ENCODE measurements around the gene RAB6A. TPM values are rescaled to one million over a fixed set of nuclear protein-coding genes. Genes with fewer than 3 reads are reported as not detected.

Gene RAB6A
- total and polyA plus RNA-seq, 2 donors (not counting 3 experiments of a cell fraction or from before 2014, with no cell fraction given): 45.0 to 130 TPM

DNA sequence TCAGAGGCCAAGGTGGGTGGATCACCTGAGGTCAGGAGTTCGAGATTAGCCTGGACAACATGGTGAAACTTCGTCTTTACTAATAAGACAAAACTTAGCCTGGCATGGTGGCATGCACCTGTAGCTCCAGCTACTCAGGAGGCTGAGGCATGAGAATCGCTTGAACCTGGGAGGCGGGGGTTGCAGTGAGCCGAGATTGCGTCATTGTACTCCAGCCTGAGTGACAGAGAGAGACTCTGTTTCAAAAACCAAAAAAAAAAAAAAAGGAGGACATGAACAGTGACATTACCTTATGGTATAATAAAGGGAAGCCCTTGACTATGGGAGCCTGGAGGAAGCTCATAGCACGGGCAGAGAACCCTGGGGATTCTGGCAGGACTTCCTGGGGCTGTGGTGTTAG, 131.0 kb downstream of the RAB6A start:
- dilution Hi-C loops (cut with MboI; ENCODE audit: extremely low pct_ligation_motif_present, low sequenced_read_pairs): no loop called here
- no peak overlapping the region for H3K4me2 ChIP-seq (ENCODE audit: insufficient read depth, low read length)
- DNase-seq (ENCODE audit: low read depth, low spot score): no peak
- ChIA-PET POLR2A (no interaction called here), CTCF (interaction anchor here (0.9 to 1.7 kb wide), 5 partner anchors 9 to 151 kb away, joined by 3 to 9 read pairs (median 4); no protein-coding TSS in a partner anchor)
- FAIRE-seq: no peak
- intact Hi-C loops (cut with micrococcal nuclease): loop anchor here (10.0 kb wide), 1 partner anchor 225 kb away; no protein-coding TSS in a partner anchor
- no peak overlapping the region for H3K4me3 ChIP-seq (replicated peaks in 1 of 3; ENCODE audit: insufficient read depth in 1 of 3, low read depth in 1 of 3, low read length in 3 of 3)
- H3K79me2 ChIP-seq (ENCODE audit: control insufficient read depth, insufficient read depth, low read length): no peaks in the 10 kb centered on the region
- H3K9me3 ChIP-seq (replicated peaks; ENCODE audit: control insufficient read depth, insufficient read depth, low read length): no peaks in the 10 kb centered on the region
- no peaks in the 10 kb centered on the region for H3K36me3 ChIP-seq (ENCODE audit: control insufficient read depth in 2 of 2, extremely low read depth in 1 of 2, insufficient read depth in 2 of 2, low read length in 2 of 2)
- peaks cover 3 to 4% of the 10 kb centered on the region in 2 experiments for H3K27me3 ChIP-seq (ENCODE audit: control insufficient read depth in 2 of 2, insufficient read depth in 2 of 2, low read length in 2 of 2)
- BruUV-seq (replicated peaks): no TSS peak
- no peak overlapping the region for H3K9ac ChIP-seq (replicated peaks; ENCODE audit: extremely low read depth, insufficient read depth, low read length)
- no peaks in the 10 kb centered on the region for H3K9me1 ChIP-seq (replicated peaks; ENCODE audit: control insufficient read depth, extremely low read depth, insufficient read depth, low read length)
- TF ChIP-seq EZH2 (IDR thresholded peaks at IDR 0.05; ENCODE audit: borderline replicate concordance, low read depth, low read length, severe bottlenecking): no peak
- no peak for TF ChIP-seq GATA2 (IDR thresholded peaks at IDR 0.05; ENCODE audit: insufficient read depth, insufficient read length, low read depth, low read length)
- TF ChIP-seq FOS (IDR thresholded peaks at IDR 0.05; ENCODE audit: borderline replicate concordance, insufficient read depth, low read length): no peak
- TF ChIP-seq, protein P1, sequence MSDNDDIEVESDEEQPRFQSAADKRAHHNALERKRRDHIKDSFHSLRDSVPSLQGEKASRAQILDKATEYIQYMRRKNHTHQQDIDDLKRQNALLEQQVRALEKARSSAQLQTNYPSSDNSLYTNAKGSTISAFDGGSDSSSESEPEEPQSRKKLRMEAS (IDR thresholded peaks at IDR 0.05; ENCODE audit: insufficient read depth, insufficient read length): no peak
- no peak for TF ChIP-seq JUN (IDR thresholded peaks at IDR 0.05; ENCODE audit: borderline replicate concordance, insufficient read depth, insufficient read length, low read depth)
- TF ChIP-seq MYC (IDR thresholded peaks at IDR 0.05; ENCODE audit: low read depth, low read length): no peak
- H2AFZ ChIP-seq (ENCODE audit: low read depth, low read length): no peak overlapping the region
- H3K4me1 ChIP-seq (ENCODE audit: control insufficient read depth, extremely low read depth, insufficient read depth, low read length): no peaks in the 10 kb centered on the region
- H3K27ac ChIP-seq (ENCODE audit: insufficient read depth, low read depth, low read length): no peak overlapping the region
- H4K20me1 ChIP-seq (replicated peaks; ENCODE audit: control insufficient read depth, extremely low read depth, insufficient read depth, low read length): no peaks in the 10 kb centered on the region

GRCh38 chr11:73625696-73626318, 135.1 kb downstream of the RAB6A start:
- BruUV-seq (replicated peaks): no TSS peak
- Histone ChIP-seq H3K4me2 (ENCODE audit: insufficient read depth, low read length) (no peak overlapping the region), H3K27ac (ENCODE audit: insufficient read depth, low read depth, low read length) (no peak overlapping the region), H3K79me2 (ENCODE audit: control insufficient read depth, insufficient read depth, low read length) (no peaks in the 10 kb centered on the region), H3K27me3 (ENCODE audit: control insufficient read depth in 2 of 2, insufficient read depth in 2 of 2, low read length in 2 of 2) (peaks cover 9 to 12% of the 10 kb centered on the region in 2 experiments), H3K9ac (replicated peaks; ENCODE audit: extremely low read depth, insufficient read depth, low read length) (no peak overlapping the region), H4K20me1 (replicated peaks; ENCODE audit: control insufficient read depth, extremely low read depth, insufficient read depth, low read length) (no peaks in the 10 kb centered on the region), H3K4me1 (ENCODE audit: control insufficient read depth, extremely low read depth, insufficient read depth, low read length) (no peaks in the 10 kb centered on the region), H3K9me1 (replicated peaks; ENCODE audit: control insufficient read depth, extremely low read depth, insufficient read depth, low read length) (no peaks in the 10 kb centered on the region), H3K4me3 (replicated peaks in 1 of 3; ENCODE audit: insufficient read depth in 1 of 3, low read depth in 1 of 3, low read length in 3 of 3) (no peak overlapping the region), H3K9me3 (replicated peaks; ENCODE audit: control insufficient read depth, insufficient read depth, low read length) (no peaks in the 10 kb centered on the region), H2AFZ (ENCODE audit: low read depth, low read length) (peak overlapping the region; percentile 75), H3K36me3 (ENCODE audit: control insufficient read depth in 2 of 2, extremely low read depth in 1 of 2, insufficient read depth in 2 of 2, low read length in 2 of 2) (no peaks in the 10 kb centered on the region)
- DNase-seq (ENCODE audit: low read depth, low spot score) (peak; percentile 74), FAIRE-seq (peak; percentile 96)
- ChIA-PET CTCF (interaction anchor here (0.6 to 7.6 kb wide), 90 partner anchors 9 to 318 kb away, joined by 3 to 243 read pairs (median 4); partner anchors contain the start of genes FAM168A, MRPL48, PLEKHB1 and RAB6A), POLR2A (interaction anchor here (0.6 to 1.0 kb wide), 2 partner anchors 22 to 126 kb away, joined by 3 to 4 read pairs; no protein-coding TSS in a partner anchor)
- dilution Hi-C loops (cut with MboI; ENCODE audit: extremely low pct_ligation_motif_present, low sequenced_read_pairs): no loop called here
- intact Hi-C loops (cut with micrococcal nuclease): loop anchor here (1.0 to 10.0 kb wide), 3 partner anchors 35 to 221 kb away; no protein-coding TSS in a partner anchor
- TF ChIP-seq JUN (IDR thresholded peaks at IDR 0.05; ENCODE audit: borderline replicate concordance, insufficient read depth, insufficient read length, low read depth): no peak
- peak; percentile 84 to 85 for TF ChIP-seq CTCF (IDR thresholded peaks at IDR 0.05; ENCODE audit: extremely low read depth in 1 of 2, insufficient read depth in 1 of 2, low read depth in 1 of 2, low read length in 2 of 2)
